NCI-H146 treated with DMSO at 0.1 percent for 48 hours (cell line): ENCODE data around the gene RELT.

Experiments used
- DNase-seq: peaks from one replicate; lab custom pipeline; 2025; ENCODE audit not compliant: unreplicated experiment; lab: John Stamatoyannopoulos, UW

The RELT gene

GRCh38 chr11:73401924-73402833 lies 26.0 kb downstream of the RELT start:
- DNase-seq: no peak

GRCh38 chr11:73402834-73403185 lies 26.6 kb downstream of the RELT start:
- DNase-seq: no peak

- DNase-seq: no peak
These were observed 27.3 kb downstream of the RELT start for GRCh38 chr11:73403541-73403940.

GRCh38 chr11:73404048-73404447 lies 27.8 kb downstream of the RELT start:
- peak; percentile 18 for DNase-seq

- DNase-seq: no peak
These were observed 28.4 kb downstream of the RELT start for GRCh38 chr11:73404506-73405145.

- no peak for DNase-seq
These were observed 28.9 kb downstream of the RELT start for GRCh38 chr11:73405146-73405510.

- DNase-seq: no peak
These were observed 29.9 kb downstream of the RELT start for GRCh38 chr11:73406131-73406530.

GRCh38 chr11:73406619-73407018 lies 30.4 kb downstream of the RELT start:
- no peak for DNase-seq

GRCh38 chr11:73409431-73409830 lies 33.2 kb downstream of the RELT start:
- DNase-seq: no peak

GRCh38 chr11:73410627-73411026 lies 34.4 kb downstream of the RELT start:
- no peak for DNase-seq

GRCh38 chr11:73411031-73411430 lies 34.8 kb downstream of the RELT start:
- no peak for DNase-seq

GRCh38 chr11:73412308-73412707 lies 36.1 kb downstream of the RELT start:
- no peak for DNase-seq

GRCh38 chr11:73413256-73413655 lies 37.1 kb downstream of the RELT start:
- DNase-seq: no peak

GRCh38 chr11:73414977-73415651 lies 38.9 kb downstream of the RELT start:
- no peak for DNase-seq

GRCh38 chr11:73415854-73416615 lies 39.8 kb downstream of the RELT start:
- DNase-seq: no peak

GRCh38 chr11:73416786-73417185 lies 40.6 kb downstream of the RELT start:
- DNase-seq: no peak

GRCh38 chr11:73420136-73420535 lies 43.9 kb downstream of the RELT start:
- no peak for DNase-seq

- no peak for DNase-seq
These were observed 46.7 kb downstream of the RELT start for GRCh38 chr11:73422886-73423285.

- no peak for DNase-seq
These were observed 47.3 kb downstream of the RELT start for GRCh38 chr11:73423506-73423905.

- DNase-seq: no peak
These were observed 48.9 kb downstream of the RELT start for GRCh38 chr11:73425108-73425507.

- DNase-seq: no peak
These were observed 50.1 kb downstream of the RELT start for GRCh38 chr11:73426219-73426850.
